WTC11 (cell line): Measurements from ENCODE around the gene SLC5A9.

Experiments
- JUN ChIP-seq: sonication (generic); formaldehyde crosslinking; IDR thresholded peaks from 2 replicates; pipeline ENCODE4 v1.8.0; 2023; ENCODE audit warnings: mild to moderate bottlenecking, missing genetic modification reagents
- NR2C2 ChIP-seq: sonication (generic); formaldehyde crosslinking; IDR thresholded peaks from 2 replicates; pipeline ENCODE4 v1.8.0; 2022; ENCODE audit warnings: mild to moderate bottlenecking, missing genetic modification reagents
- USF2 ChIP-seq: sonication (generic); formaldehyde crosslinking; IDR thresholded peaks from 2 replicates; pipeline ENCODE4 v1.8.1; 2023; ENCODE audit warnings: mild to moderate bottlenecking, missing genetic modification reagents, moderate library complexity
- ZBTB21 ChIP-seq: sonication (generic); formaldehyde crosslinking; IDR thresholded peaks from 2 replicates; pipeline ENCODE4 v1.8.1; 2023; ENCODE audit warnings: mild to moderate bottlenecking, missing genetic modification reagents, borderline replicate concordance
- TF ChIP-seq, protein P1 (sequence below): fragments of 200-600 bp; IDR thresholded peaks from 2 replicates; pipeline ENCODE4 v1.8.0; 2022; ENCODE audit warnings: antibody characterized with exemption
- TF ChIP-seq, protein P2 (sequence below): sonication (generic); formaldehyde crosslinking; IDR thresholded peaks from 2 replicates; pipeline ENCODE4 v1.8.1; 2022; ENCODE audit warnings: missing genetic modification reagents, borderline replicate concordance
- TF ChIP-seq, protein P3 (sequence below): sonication (generic); formaldehyde crosslinking; IDR thresholded peaks from 2 replicates; pipeline ENCODE4 v1.8.1; 2022; ENCODE audit warnings: low read depth, missing genetic modification reagents, borderline replicate concordance

GRCh38 chr1:48246727-48247126 lies 24.2 kb downstream of the SLC5A9 start:
- no peak for TF ChIP-seq NR2C2 (CRISPR knock-in tag)
- TF ChIP-seq JUN (CRISPR knock-in tag), result no peak
- TF ChIP-seq, protein P1, sequence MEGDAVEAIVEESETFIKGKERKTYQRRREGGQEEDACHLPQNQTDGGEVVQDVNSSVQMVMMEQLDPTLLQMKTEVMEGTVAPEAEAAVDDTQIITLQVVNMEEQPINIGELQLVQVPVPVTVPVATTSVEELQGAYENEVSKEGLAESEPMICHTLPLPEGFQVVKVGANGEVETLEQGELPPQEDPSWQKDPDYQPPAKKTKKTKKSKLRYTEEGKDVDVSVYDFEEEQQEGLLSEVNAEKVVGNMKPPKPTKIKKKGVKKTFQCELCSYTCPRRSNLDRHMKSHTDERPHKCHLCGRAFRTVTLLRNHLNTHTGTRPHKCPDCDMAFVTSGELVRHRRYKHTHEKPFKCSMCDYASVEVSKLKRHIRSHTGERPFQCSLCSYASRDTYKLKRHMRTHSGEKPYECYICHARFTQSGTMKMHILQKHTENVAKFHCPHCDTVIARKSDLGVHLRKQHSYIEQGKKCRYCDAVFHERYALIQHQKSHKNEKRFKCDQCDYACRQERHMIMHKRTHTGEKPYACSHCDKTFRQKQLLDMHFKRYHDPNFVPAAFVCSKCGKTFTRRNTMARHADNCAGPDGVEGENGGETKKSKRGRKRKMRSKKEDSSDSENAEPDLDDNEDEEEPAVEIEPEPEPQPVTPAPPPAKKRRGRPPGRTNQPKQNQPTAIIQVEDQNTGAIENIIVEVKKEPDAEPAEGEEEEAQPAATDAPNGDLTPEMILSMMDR, result no peak
- TF ChIP-seq, protein P2, sequence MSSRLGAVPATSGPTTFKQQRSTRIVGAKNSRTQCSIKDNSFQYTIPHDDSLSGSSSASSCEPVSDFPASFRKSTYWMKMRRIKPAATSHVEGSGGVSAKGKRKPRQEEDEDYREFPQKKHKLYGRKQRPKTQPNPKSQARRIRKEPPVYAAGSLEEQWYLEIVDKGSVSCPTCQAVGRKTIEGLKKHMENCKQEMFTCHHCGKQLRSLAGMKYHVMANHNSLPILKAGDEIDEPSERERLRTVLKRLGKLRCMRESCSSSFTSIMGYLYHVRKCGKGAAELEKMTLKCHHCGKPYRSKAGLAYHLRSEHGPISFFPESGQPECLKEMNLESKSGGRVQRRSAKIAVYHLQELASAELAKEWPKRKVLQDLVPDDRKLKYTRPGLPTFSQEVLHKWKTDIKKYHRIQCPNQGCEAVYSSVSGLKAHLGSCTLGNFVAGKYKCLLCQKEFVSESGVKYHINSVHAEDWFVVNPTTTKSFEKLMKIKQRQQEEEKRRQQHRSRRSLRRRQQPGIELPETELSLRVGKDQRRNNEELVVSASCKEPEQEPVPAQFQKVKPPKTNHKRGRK (CRISPR knock-in tag), result no peak
- no peak for TF ChIP-seq USF2 (CRISPR knock-in tag)
- no peak for TF ChIP-seq ZBTB21 (CRISPR knock-in tag)
- TF ChIP-seq, protein P3, sequence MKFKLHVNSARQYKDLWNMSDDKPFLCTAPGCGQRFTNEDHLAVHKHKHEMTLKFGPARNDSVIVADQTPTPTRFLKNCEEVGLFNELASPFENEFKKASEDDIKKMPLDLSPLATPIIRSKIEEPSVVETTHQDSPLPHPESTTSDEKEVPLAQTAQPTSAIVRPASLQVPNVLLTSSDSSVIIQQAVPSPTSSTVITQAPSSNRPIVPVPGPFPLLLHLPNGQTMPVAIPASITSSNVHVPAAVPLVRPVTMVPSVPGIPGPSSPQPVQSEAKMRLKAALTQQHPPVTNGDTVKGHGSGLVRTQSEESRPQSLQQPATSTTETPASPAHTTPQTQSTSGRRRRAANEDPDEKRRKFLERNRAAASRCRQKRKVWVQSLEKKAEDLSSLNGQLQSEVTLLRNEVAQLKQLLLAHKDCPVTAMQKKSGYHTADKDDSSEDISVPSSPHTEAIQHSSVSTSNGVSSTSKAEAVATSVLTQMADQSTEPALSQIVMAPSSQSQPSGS (CRISPR knock-in tag), result no peak
